ENCODE measurements around the gene MGME1.
A peak's percentile ranks its signal among the peaks of the same experiment; 100 is the strongest.

GRCh38 chr20:17969884-17970409 lies 1.1 kb downstream of the MGME1 start:
- TF ChIP-seq CTCF (IDR thresholded peaks at IDR 0.05) (no peak), EP300 (IDR thresholded peaks at IDR 0.05) (no peak), POLR2AphosphoS5 (IDR thresholded peaks at IDR 0.05) (peak in 2 of 4 donors; percentile 4 to 42), POLR2A (IDR thresholded peaks at IDR 0.05) (no peak)

Data from sigmoid colon (tissue), 4 donors.